ENCODE results near the gene KRTAP17-1. TPM values are rescaled to one million over a fixed set of nuclear protein-coding genes. Genes with fewer than 3 reads are reported as not detected.

KRTAP17-1 gene
- polyA plus RNA-seq, 1 donor (not counting 4 experiments of a cell fraction or from before 2014, with no cell fraction given) = not detected

DNA sequence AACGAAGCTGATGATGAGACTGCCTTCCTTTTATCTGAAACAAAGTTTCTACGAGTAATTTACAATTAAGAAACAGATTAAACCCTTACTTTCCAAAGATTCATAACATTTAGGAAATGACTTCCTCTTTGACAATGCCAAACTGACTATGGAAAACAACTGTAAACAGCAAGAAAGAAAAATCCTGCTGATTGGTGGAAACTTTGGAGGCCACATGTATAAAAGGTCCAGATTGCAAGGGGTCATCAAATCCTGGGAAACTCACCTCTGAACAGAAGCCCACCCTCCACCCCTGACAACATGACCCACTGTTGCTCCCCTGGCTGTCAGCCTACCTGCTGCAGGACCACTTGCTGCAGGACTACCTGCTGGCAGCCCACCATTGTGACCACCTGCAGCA, 50.4 kb downstream of the KRTAP17-1 start, which contains the start of gene KRTAP9-6:
TSS of gene KRTAP9-6 (plus strand) at position 301 of the 400 bp plus-strand sequence. CDS start at position 301, 0 bp downstream.
- H3K27me3 ChIP-seq (ENCODE audit: control insufficient read depth, extremely low read depth, insufficient read depth, low read length) = peaks cover 3% of the 10 kb centered on the region
- DNase-seq (ENCODE audit: low read depth, low spot score) (no peak), FAIRE-seq (no peak)
- no peak within 1 kb of the TSS for H3K9ac ChIP-seq (ENCODE audit: control insufficient read depth, extremely low read depth, insufficient read depth, low read length)
- no peak within 1 kb of the TSS for H2AFZ ChIP-seq (ENCODE audit: control insufficient read depth, low read length)
- H4K20me1 ChIP-seq (ENCODE audit: control insufficient read depth, extremely low read depth, insufficient read depth, low read length) = no peaks in the 10 kb centered on the region
- no peaks in the 10 kb centered on the region for H3K9me3 ChIP-seq (ENCODE audit: control insufficient read depth, low read depth, low read length)
- H3K4me3 ChIP-seq (ENCODE audit: control insufficient read depth in 2 of 3, extremely low read depth in 1 of 3, insufficient read depth in 2 of 3, low read depth in 1 of 3, low read length in 3 of 3) = no peak within 1 kb of the TSS
- no peaks in the 10 kb centered on the region for H3K9me1 ChIP-seq (ENCODE audit: control insufficient read depth, extremely low read depth, insufficient read depth, low read length)
- H3K36me3 ChIP-seq (ENCODE audit: control insufficient read depth in 2 of 2, extremely low read depth in 1 of 2, insufficient read depth in 2 of 2, low read length in 2 of 2) = no peaks in the 10 kb centered on the region
- H3K4me1 ChIP-seq (ENCODE audit: control insufficient read depth, extremely low read depth, insufficient read depth, low read length) = no peaks in the 10 kb centered on the region
- dilution Hi-C loops (cut with MboI; ENCODE audit: extremely low pct_ligation_motif_present, low sequenced_read_pairs) = no loop called here
- no peak for TF ChIP-seq EZH2 (IDR thresholded peaks at IDR 0.05; ENCODE audit: low read length)
- TF ChIP-seq, protein P1, sequence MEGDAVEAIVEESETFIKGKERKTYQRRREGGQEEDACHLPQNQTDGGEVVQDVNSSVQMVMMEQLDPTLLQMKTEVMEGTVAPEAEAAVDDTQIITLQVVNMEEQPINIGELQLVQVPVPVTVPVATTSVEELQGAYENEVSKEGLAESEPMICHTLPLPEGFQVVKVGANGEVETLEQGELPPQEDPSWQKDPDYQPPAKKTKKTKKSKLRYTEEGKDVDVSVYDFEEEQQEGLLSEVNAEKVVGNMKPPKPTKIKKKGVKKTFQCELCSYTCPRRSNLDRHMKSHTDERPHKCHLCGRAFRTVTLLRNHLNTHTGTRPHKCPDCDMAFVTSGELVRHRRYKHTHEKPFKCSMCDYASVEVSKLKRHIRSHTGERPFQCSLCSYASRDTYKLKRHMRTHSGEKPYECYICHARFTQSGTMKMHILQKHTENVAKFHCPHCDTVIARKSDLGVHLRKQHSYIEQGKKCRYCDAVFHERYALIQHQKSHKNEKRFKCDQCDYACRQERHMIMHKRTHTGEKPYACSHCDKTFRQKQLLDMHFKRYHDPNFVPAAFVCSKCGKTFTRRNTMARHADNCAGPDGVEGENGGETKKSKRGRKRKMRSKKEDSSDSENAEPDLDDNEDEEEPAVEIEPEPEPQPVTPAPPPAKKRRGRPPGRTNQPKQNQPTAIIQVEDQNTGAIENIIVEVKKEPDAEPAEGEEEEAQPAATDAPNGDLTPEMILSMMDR (optimal IDR thresholded peaks at IDR 0.05 in 1 of 3, IDR thresholded peaks at IDR 0.05 in 1 of 3, conservative IDR thresholded peaks at IDR 0.05 in 1 of 3; ENCODE audit: extremely low read depth in 1 of 3, insufficient read depth in 2 of 3, low read length in 3 of 3) = no peak
- H3K27ac ChIP-seq (ENCODE audit: control insufficient read depth, insufficient read depth, low read length) = no peak within 1 kb of the TSS
- no peaks in the 10 kb centered on the region for H3K79me2 ChIP-seq (ENCODE audit: control insufficient read depth, insufficient read depth, low read length)
- H3K4me2 ChIP-seq (ENCODE audit: control insufficient read depth, extremely low read depth, insufficient read depth, low read depth, low read length) = no peak within 1 kb of the TSS

Small RNA genes within 50 kb of the gene (small RNA-seq; reads per million reads assigned to genes)
- gene KRTAP9-10P (ENCODE audit: insufficient read length in 3 of 3, low read depth in 3 of 3, low replicate concordance in 1 of 3) = 0 to 0.33 (median 0) reads per million in 3 experiments

Other genes with a start within 250 kb of the KRTAP17-1 start
- gene KRTAP2-4, start 249.8 kb downstream of the KRTAP17-1 start, polyA plus RNA-seq = 0.12 TPM in 1 of 3 replicates, not detected in the others
- not detected in 3 replicates for gene KRTAP4-7, start 231.6 kb downstream of the KRTAP17-1 start, polyA plus RNA-seq
- gene KRTAP4-8, start 217.6 kb downstream of the KRTAP17-1 start, polyA plus RNA-seq = not detected in 3 replicates
- gene KRTAP4-16, start 213.5 kb downstream of the KRTAP17-1 start, polyA plus RNA-seq = not detected in 3 replicates
- not detected in 3 replicates for gene KRTAP4-9, start 210.3 kb downstream of the KRTAP17-1 start, polyA plus RNA-seq
- not detected in 3 replicates for gene KRTAP4-11, start 197.3 kb downstream of the KRTAP17-1 start, polyA plus RNA-seq
- not detected in 3 replicates for gene KRTAP4-12, start 191.5 kb downstream of the KRTAP17-1 start, polyA plus RNA-seq
- gene KRTAP4-6, start 175.2 kb downstream of the KRTAP17-1 start, polyA plus RNA-seq = not detected in 3 replicates
- gene KRTAP4-5, start 165.9 kb downstream of the KRTAP17-1 start, polyA plus RNA-seq = not detected in 3 replicates
- not detected in 3 replicates for gene KRTAP4-4, start 155.0 kb downstream of the KRTAP17-1 start, polyA plus RNA-seq
- gene KRTAP4-3, start 147.5 kb downstream of the KRTAP17-1 start, polyA plus RNA-seq = not detected in 3 replicates
- gene KRTAP4-2, start 137.5 kb downstream of the KRTAP17-1 start, polyA plus RNA-seq = not detected in 3 replicates
- gene KRTAP4-1, start 130.8 kb downstream of the KRTAP17-1 start, polyA plus RNA-seq = not detected in 3 replicates
- not detected in 3 replicates for gene KRTAP9-1, start 125.8 kb downstream of the KRTAP17-1 start, polyA plus RNA-seq
- not detected in 3 replicates for gene KRTAP9-2, start 89.1 kb downstream of the KRTAP17-1 start, polyA plus RNA-seq
- not detected in 3 replicates for gene KRTAP9-3, start 83.3 kb downstream of the KRTAP17-1 start, polyA plus RNA-seq
- not detected in 3 replicates for gene KRTAP9-8, start 77.7 kb downstream of the KRTAP17-1 start, polyA plus RNA-seq
- not detected in 3 replicates for gene KRTAP9-4, start 66.0 kb downstream of the KRTAP17-1 start, polyA plus RNA-seq
- not detected in 3 replicates for gene KRTAP9-9, start 60.3 kb downstream of the KRTAP17-1 start, polyA plus RNA-seq
- gene KRTAP9-6, start 50.3 kb downstream of the KRTAP17-1 start, polyA plus RNA-seq = not detected in 3 replicates
- not detected in 3 replicates for gene KRTAP9-7, start 40.0 kb downstream of the KRTAP17-1 start, polyA plus RNA-seq
- not detected in 3 replicates for gene KRTAP29-1, start 12.9 kb downstream of the KRTAP17-1 start, polyA plus RNA-seq
- gene KRTAP16-1, start 6.4 kb downstream of the KRTAP17-1 start, polyA plus RNA-seq = not detected in 3 replicates
- gene KRT33A, start 35.1 kb upstream of the KRTAP17-1 start, polyA plus RNA-seq = 0.14 TPM in 1 of 3 replicates, not detected in the others
- gene KRT33B, start 54.1 kb upstream of the KRTAP17-1 start, polyA plus RNA-seq = 0.18 to 0.33 TPM (median 0.21 TPM) in 3 replicates
- 4.4 to 4.8 TPM (median 4.6 TPM) in 3 replicates for gene KRT34, start 66.6 kb upstream of the KRTAP17-1 start, polyA plus RNA-seq
- 20.5 to 45.2 TPM (median 24.9 TPM) in 3 replicates for gene KRT31, start 81.9 kb upstream of the KRTAP17-1 start, polyA plus RNA-seq
- gene KRT37, start 108.9 kb upstream of the KRTAP17-1 start, polyA plus RNA-seq = 0.03 to 0.08 TPM (median 0.04 TPM) in 3 replicates
- not detected in 3 replicates for gene KRT38, start 125.3 kb upstream of the KRTAP17-1 start, polyA plus RNA-seq
- gene KRT32, start 151.7 kb upstream of the KRTAP17-1 start, polyA plus RNA-seq = 0.03 TPM in 1 of 3 replicates, not detected in the others
- not detected in 3 replicates for gene KRT35, start 165.4 kb upstream of the KRTAP17-1 start, polyA plus RNA-seq
- gene KRT36, start 174.2 kb upstream of the KRTAP17-1 start, polyA plus RNA-seq = not detected in 3 replicates
- 15.2 to 46.6 TPM (median 24.0 TPM) in 3 replicates for gene KRT13, start 189.9 kb upstream of the KRTAP17-1 start, polyA plus RNA-seq
- gene KRT15, start 203.2 kb upstream of the KRTAP17-1 start, polyA plus RNA-seq = 505 to 838 TPM (median 729 TPM) in 3 replicates
- 29.7 to 60.4 TPM (median 35.5 TPM) in 3 replicates for gene KRT19, start 212.6 kb upstream of the KRTAP17-1 start, polyA plus RNA-seq

All from keratinocyte (primary cell).